Measurements from ENCODE around the gene NUPR2.
"Not testable (repeated sequence)": the region's sequence is repeated elsewhere in the genome, so short reads cannot be mapped to it uniquely, and the experiment has no call there.

Gene NUPR2

GRCh38 chr7:56083150-56083785 is 32.9 kb downstream of the NUPR2 start:
- no peak for DNase-seq

- DNase-seq, result no peak
Observed at GRCh38 chr7:56081626-56082340, 34.4 kb downstream of the NUPR2 start.

GRCh38 chr7:56080726-56081435 is 35.3 kb downstream of the NUPR2 start:
- DNase-seq, result not testable (repeated sequence)

GRCh38 chr7:56079450-56080185 is 36.6 kb downstream of the NUPR2 start:
- no peak for DNase-seq

GRCh38 chr7:56078196-56078595 is 38.0 kb downstream of the NUPR2 start:
- no peak for DNase-seq

- no peak for DNase-seq
Observed at GRCh38 chr7:56077681-56078080, 38.5 kb downstream of the NUPR2 start.

GRCh38 chr7:56074371-56074791 is 41.8 kb downstream of the NUPR2 start:
- peak; percentile 44 to 76 for DNase-seq

GRCh38 chr7:56066376-56066775 is 49.8 kb downstream of the NUPR2 start:
- DNase-seq, result not testable (repeated sequence)
